Uterus (tissue), 2 donors: ENCODE data around the gene MINK1.

Experiments used
- CTCF ChIP-seq, 4 experiments: fragments of 200-600 bp in 2 of 4; fragments of 450-650 bp in 2 of 4; sonication (generic) in 2 of 4; IDR thresholded peaks; one replicate each; pipeline ENCODE4 v1.5.1; 2016 to 2019; ENCODE audit warnings: antibody characterized with exemption in 4 of 4, mild to moderate bottlenecking in 2 of 4, moderate library complexity in 1 of 4
- POLR2A ChIP-seq, 2 donors: fragments of 450-650 bp; IDR thresholded peaks; one replicate each; pipeline ENCODE4 v1.6.1; 2016; ENCODE audit warnings: antibody characterized with exemption in 2 of 2, mild to moderate bottlenecking in 1 of 2, moderate library complexity in 1 of 2

- TF ChIP-seq POLR2A (IDR thresholded peaks at IDR 0.05): peak; percentile 37 to 77
- TF ChIP-seq CTCF (IDR thresholded peaks at IDR 0.05): peak in 1 of 4 experiments; percentile 35
These were observed 106.8 kb downstream of the MINK1 start, which contains the start of the genes RNF167 and SLC25A11 for GRCh38 chr17:4939796-4940554.
